ENCODE results near the gene ADH5.

GRCh38 chr4:99082192-99082591 lies 6.4 kb downstream of the ADH5 start:
- TF ChIP-seq POLR2AphosphoS5 (IDR thresholded peaks at IDR 0.05; ENCODE audit: low read depth, low read length) (no peak), CTCF (IDR thresholded peaks at IDR 0.05 in 2 of 3, conservative IDR thresholded peaks at IDR 0.05 in 1 of 3; ENCODE audit: borderline replicate concordance in 1 of 3, insufficient read depth in 1 of 3, low read depth in 2 of 3, low read length in 2 of 3) (no peak), EZH2 (IDR thresholded peaks at IDR 0.05) (no peak), YY1 (IDR thresholded peaks at IDR 0.05; ENCODE audit: extremely low read depth, insufficient replicate concordance, low read depth, low read length) (no peak), POLR2A (IDR thresholded peaks at IDR 0.05; ENCODE audit: borderline replicate concordance, extremely low read depth, insufficient read depth, insufficient read length) (no peak), MAX (IDR thresholded peaks at IDR 0.05) (no peak), FOSL1 (IDR thresholded peaks at IDR 0.05; ENCODE audit: low read depth) (no peak), ZNF274 (IDR thresholded peaks at IDR 0.05; ENCODE audit: low read depth, low read length) (no peak)
- TF ChIP-seq, protein P1, sequence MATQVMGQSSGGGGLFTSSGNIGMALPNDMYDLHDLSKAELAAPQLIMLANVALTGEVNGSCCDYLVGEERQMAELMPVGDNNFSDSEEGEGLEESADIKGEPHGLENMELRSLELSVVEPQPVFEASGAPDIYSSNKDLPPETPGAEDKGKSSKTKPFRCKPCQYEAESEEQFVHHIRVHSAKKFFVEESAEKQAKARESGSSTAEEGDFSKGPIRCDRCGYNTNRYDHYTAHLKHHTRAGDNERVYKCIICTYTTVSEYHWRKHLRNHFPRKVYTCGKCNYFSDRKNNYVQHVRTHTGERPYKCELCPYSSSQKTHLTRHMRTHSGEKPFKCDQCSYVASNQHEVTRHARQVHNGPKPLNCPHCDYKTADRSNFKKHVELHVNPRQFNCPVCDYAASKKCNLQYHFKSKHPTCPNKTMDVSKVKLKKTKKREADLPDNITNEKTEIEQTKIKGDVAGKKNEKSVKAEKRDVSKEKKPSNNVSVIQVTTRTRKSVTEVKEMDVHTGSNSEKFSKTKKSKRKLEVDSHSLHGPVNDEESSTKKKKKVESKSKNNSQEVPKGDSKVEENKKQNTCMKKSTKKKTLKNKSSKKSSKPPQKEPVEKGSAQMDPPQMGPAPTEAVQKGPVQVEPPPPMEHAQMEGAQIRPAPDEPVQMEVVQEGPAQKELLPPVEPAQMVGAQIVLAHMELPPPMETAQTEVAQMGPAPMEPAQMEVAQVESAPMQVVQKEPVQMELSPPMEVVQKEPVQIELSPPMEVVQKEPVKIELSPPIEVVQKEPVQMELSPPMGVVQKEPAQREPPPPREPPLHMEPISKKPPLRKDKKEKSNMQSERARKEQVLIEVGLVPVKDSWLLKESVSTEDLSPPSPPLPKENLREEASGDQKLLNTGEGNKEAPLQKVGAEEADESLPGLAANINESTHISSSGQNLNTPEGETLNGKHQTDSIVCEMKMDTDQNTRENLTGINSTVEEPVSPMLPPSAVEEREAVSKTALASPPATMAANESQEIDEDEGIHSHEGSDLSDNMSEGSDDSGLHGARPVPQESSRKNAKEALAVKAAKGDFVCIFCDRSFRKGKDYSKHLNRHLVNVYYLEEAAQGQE (IDR thresholded peaks at IDR 0.05; ENCODE audit: low read depth), result no peak

Data from HCT116 (cell line).